ENCODE data around the gene PDE9A.

GRCh38 chr21:42616941-42617340 is 36.5 kb upstream of the PDE9A start:
- TF ChIP-seq, protein P1, sequence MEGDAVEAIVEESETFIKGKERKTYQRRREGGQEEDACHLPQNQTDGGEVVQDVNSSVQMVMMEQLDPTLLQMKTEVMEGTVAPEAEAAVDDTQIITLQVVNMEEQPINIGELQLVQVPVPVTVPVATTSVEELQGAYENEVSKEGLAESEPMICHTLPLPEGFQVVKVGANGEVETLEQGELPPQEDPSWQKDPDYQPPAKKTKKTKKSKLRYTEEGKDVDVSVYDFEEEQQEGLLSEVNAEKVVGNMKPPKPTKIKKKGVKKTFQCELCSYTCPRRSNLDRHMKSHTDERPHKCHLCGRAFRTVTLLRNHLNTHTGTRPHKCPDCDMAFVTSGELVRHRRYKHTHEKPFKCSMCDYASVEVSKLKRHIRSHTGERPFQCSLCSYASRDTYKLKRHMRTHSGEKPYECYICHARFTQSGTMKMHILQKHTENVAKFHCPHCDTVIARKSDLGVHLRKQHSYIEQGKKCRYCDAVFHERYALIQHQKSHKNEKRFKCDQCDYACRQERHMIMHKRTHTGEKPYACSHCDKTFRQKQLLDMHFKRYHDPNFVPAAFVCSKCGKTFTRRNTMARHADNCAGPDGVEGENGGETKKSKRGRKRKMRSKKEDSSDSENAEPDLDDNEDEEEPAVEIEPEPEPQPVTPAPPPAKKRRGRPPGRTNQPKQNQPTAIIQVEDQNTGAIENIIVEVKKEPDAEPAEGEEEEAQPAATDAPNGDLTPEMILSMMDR (IDR thresholded peaks at IDR 0.05; ENCODE audit: insufficient read depth, low read length) = no peak
- TF ChIP-seq POLR2AphosphoS5 (IDR thresholded peaks at IDR 0.05; ENCODE audit: low read depth) = no peak
